Lower lobe of right lung (tissue), 2 donors: ENCODE results near the gene IHH. TPM values are rescaled to one million over a fixed set of nuclear protein-coding genes. Genes with fewer than 3 reads are reported as not detected.

Experiments used
- ATAC-seq, 2 donors: fragments of 200-7000 bp; cut with Tn5 transposase; one replicate each; pipeline ENCODE4 v1.9.1; 2020 to 2022; ENCODE audit warnings: mild to moderate bottlenecking in 2 of 2, moderate library complexity in 2 of 2
- DNase-seq: peaks from one replicate; pipeline ENCODE4 v3.0.0-alpha.2; 2020
- H3K27ac ChIP-seq: fragments of 200-600 bp; one replicate; pipeline ENCODE4 v1.8.0; 2022
- H3K27me3 ChIP-seq: fragments of 200-600 bp; one replicate; pipeline ENCODE4 v1.8.0; 2022; ENCODE audit warnings: low read depth
- H3K36me3 ChIP-seq: fragments of 200-600 bp; one replicate; pipeline ENCODE4 v1.8.0; 2022; ENCODE audit warnings: mild to moderate bottlenecking
- H3K4me1 ChIP-seq: fragments of 200-600 bp; one replicate; pipeline ENCODE4 v1.8.0; 2022
- H3K4me3 ChIP-seq: fragments of 200-600 bp; one replicate; pipeline ENCODE4 v1.8.0; 2022; ENCODE audit warnings: mild to moderate bottlenecking
- H3K9me3 ChIP-seq: fragments of 200-600 bp; one replicate; pipeline ENCODE4 v1.8.0; 2022
- intact Hi-C: fragments of 100-400 bp; cut with DNase I; formaldehyde crosslinking; loops from one replicate; pipeline ENCODE4 v1.11.0; 2022
- total RNA-seq: library from RNA; stranded (reverse); fragmentation: NEBNext Ultra II Directional; extraction: Animal tissue kit (Norgen Biotek cat#: 25700); gene quantifications from one replicate; pipeline ENCODE4 v1.2.1, GENCODE V29; 2021
- TF ChIP-seq, protein P1 (sequence below): fragments of 200-600 bp; IDR thresholded peaks from one replicate; pipeline ENCODE4 v1.8.0; 2022; ENCODE audit warnings: antibody characterized with exemption, mild to moderate bottlenecking
- donor health status: DM: no; HTN: yes; CAD: no; lungs with severe emphysema.

Gene IHH
- total RNA-seq, 1 donor from 2014 or later, result 0.71 TPM

DNA sequence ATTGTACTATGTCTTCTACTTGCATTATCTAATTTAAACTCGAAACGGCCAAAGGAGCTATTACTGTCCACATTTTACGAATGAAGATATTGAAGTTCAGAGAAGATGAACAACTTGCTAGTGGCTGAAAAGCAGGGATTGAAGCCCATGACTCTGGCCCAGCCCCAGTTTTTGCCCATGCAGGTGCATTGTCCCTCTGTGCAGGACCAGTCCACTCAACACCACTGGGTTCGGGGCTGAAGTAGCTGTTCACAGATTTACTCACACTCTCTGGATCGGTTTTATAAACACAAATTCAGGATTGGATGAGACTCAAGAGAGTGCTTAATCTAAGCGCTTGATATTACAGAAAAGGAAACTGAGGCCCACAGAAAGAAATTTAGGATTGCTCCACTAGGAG is 1.4 kb upstream of the IHH start:
- H3K27me3 ChIP-seq, result peaks cover 52% of the 10 kb centered on the region
- no peaks in the 10 kb centered on the region for H3K36me3 ChIP-seq

DNA sequence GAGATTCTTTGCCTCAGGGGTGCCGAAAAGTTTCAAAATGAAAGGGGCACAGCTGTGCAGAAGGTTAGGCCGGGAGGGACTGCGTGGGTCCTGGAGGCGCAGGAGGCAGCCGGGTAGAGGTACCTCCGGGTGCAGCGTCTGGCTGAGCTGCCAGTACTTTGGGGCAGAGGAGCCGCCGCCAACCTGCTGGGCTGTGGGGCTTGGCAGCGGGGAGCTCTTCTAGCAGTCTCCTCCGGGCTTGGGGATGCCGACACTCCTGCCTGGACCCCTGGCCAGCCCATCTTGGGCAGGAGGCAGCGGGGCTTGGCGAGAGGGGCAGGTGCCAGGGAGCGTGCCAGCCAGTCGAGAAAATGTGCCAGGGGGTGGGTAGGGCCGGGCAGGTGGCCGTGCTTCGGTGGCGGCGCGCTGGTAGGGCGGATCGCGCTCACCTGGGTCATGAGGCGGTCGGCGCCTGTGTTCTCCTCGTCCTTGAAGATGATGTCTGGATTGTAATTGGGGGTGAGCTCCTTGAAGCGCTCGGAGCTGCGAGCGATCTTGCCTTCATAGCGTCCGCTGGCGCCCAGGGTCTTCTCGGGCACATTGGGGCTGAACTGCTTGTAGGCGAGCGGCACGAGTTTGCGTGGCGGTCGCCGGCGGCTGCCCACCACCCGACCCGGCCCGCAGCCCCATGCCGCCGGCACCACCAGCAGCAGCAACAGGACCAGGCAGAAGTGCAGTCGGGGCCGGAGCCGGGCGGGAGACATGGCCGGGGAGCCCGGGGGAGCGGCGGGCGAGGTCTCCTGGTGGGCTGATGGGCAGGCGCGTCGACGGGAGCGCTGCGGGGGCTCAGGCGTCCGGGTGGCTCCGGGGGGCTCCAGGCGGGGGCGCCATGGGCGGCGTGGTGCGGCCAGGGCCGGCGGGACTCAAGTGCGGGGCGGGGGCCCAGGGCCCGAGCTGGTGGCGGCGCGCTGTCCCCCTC is 717 bp downstream of the IHH start:
- Histone ChIP-seq H3K9me3 (no peaks in the 10 kb centered on the region), H3K27ac (no peak overlapping the region), H3K4me1 (peaks cover 39% of the 10 kb centered on the region), H3K36me3 (no peaks in the 10 kb centered on the region), H3K27me3 (peaks cover 59% of the 10 kb centered on the region), H3K4me3 (peak overlapping the region; percentile 46)
- intact Hi-C loops, result loop anchor here (10.0 kb wide), 1 partner anchor 85 kb away; no protein-coding TSS in a partner anchor
- ATAC-seq, result peak in 1 of 2 donors; percentile 32
- no peak for DNase-seq
- TF ChIP-seq, protein P1, sequence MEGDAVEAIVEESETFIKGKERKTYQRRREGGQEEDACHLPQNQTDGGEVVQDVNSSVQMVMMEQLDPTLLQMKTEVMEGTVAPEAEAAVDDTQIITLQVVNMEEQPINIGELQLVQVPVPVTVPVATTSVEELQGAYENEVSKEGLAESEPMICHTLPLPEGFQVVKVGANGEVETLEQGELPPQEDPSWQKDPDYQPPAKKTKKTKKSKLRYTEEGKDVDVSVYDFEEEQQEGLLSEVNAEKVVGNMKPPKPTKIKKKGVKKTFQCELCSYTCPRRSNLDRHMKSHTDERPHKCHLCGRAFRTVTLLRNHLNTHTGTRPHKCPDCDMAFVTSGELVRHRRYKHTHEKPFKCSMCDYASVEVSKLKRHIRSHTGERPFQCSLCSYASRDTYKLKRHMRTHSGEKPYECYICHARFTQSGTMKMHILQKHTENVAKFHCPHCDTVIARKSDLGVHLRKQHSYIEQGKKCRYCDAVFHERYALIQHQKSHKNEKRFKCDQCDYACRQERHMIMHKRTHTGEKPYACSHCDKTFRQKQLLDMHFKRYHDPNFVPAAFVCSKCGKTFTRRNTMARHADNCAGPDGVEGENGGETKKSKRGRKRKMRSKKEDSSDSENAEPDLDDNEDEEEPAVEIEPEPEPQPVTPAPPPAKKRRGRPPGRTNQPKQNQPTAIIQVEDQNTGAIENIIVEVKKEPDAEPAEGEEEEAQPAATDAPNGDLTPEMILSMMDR, result no peak

More for the DNA sequence above, 1.4 kb upstream of the IHH start:
- intact Hi-C loops, result no loop called here
- Histone ChIP-seq H3K9me3 (no peaks in the 10 kb centered on the region), H3K4me1 (peaks cover 39% of the 10 kb centered on the region), H3K4me3 (no peak overlapping the region), H3K27ac (no peak overlapping the region)
- DNase-seq (no peak), ATAC-seq (no peak)
- TF ChIP-seq, protein P1, result no peak

DNA sequence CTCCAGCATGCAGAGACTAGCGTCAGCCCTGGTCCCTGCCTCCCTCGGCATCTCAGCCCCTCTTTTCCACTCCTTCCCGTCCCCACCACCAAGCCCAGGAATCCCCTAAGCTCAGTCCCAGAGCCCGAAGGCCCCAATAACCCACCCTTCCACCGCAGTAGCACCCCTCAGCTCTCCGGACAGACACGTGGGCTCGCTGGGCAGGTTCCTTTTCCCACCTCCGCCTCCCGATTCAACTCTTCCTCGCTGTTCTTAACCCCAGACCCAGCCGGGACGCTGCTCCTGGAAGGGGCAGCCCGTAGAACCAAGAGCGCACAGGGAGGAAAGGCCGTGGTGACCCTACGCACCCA is 1.4 kb downstream of the IHH start:
- H3K27ac ChIP-seq, result no peak overlapping the region
- intact Hi-C loops, result loop anchor here (10.0 kb wide), 1 partner anchor 85 kb away; no protein-coding TSS in a partner anchor
- DNase-seq (no peak), ATAC-seq (peak in 1 of 2 donors; percentile 5)
- peaks cover 59% of the 10 kb centered on the region for H3K27me3 ChIP-seq
- no peaks in the 10 kb centered on the region for H3K36me3 ChIP-seq
- TF ChIP-seq, protein P1, result no peak
- peak overlapping the region; percentile 46 for H3K4me3 ChIP-seq
- peaks cover 39% of the 10 kb centered on the region for H3K4me1 ChIP-seq
- H3K9me3 ChIP-seq, result no peaks in the 10 kb centered on the region

DNA sequence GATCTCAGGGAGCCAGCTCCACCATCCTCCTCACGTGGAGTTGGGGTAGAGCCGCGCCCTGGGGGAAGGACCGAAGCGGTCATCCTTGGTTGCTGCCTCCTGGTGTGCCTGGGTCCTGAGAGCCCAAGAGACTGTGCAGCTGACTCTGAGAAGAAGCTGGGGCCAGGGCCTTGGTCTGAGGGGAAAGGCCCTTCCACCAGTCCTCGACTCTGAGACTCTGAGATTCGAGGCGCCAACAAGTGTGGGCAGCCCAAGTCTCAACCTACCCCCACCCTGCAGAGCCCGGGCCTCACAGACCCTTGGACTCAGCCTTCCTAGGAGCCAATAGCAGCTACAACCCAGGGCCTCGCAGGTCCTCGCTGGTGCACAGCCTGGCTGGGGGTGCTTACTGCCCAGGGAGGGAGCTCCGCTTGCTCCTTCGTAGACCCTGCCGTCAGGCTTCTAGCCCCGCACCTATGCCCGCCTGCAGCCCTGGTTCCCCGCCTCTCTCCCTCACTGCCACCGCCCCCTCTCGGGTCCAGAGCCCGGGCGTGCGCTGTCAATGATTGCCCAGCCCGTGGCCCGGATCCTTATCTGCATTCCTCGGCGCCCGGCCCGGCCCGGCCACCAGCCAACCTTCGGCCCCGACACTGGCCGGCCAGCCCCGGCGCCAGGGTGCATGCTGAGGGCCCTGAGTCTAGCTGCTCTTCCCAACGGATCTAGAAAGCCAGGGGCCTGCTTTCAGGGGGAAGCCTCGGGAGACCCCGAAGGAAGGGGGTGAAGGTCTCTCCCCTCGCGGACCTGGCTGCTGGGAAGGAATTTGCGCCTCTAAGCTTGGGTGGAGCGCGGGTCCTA is 2.0 kb downstream of the IHH start:
- Histone ChIP-seq H3K4me1 (peaks cover 39% of the 10 kb centered on the region), H3K27me3 (peaks cover 58% of the 10 kb centered on the region), H3K9me3 (no peaks in the 10 kb centered on the region), H3K4me3 (peak overlapping the region; percentile 46), H3K27ac (no peak overlapping the region), H3K36me3 (no peaks in the 10 kb centered on the region)
- TF ChIP-seq, protein P1, result no peak
- ATAC-seq (peak; percentile 86 to 94), DNase-seq (peak; percentile 85)
- intact Hi-C loops, result loop anchor here (10.0 kb wide), 1 partner anchor 86 kb away; no protein-coding TSS in a partner anchor
